GM10248 (cell line): Measurements from ENCODE around the gene COQ2.
A peak's percentile ranks its signal among the peaks of the same experiment; 100 is the strongest.

Source experiments
- CTCF ChIA-PET: fragments of 300-600 bp; sonication (Branson Sonifier 250); formaldehyde crosslinking; extraction: SDS; loops from one replicate; lab custom pipeline; 2021; ENCODE audit warnings: antibody characterized with exemption; lab: Yijun Ruan, JAX
- POLR2A ChIA-PET: fragments of 350-650 bp; sonication (Branson Sonifier 250); formaldehyde crosslinking; extraction: SDS; loops from one replicate; lab custom pipeline; 2020; ENCODE audit warnings: antibody characterized with exemption; lab: Yijun Ruan, JAX
- DNase-seq: peaks from one replicate; pipeline ENCODE4 v3.0.0; 2012; ENCODE audit errors: extremely low spot score
- TF ChIP-seq, protein P1 (sequence below): IDR thresholded peaks from 2 replicates; pipeline ENCODE4 v1.5.1; 2012; ENCODE audit warnings: mild to moderate bottlenecking, low read depth; ENCODE audit errors: extremely low read depth, missing control alignments, control extremely low read depth

COQ2 gene

DNA sequence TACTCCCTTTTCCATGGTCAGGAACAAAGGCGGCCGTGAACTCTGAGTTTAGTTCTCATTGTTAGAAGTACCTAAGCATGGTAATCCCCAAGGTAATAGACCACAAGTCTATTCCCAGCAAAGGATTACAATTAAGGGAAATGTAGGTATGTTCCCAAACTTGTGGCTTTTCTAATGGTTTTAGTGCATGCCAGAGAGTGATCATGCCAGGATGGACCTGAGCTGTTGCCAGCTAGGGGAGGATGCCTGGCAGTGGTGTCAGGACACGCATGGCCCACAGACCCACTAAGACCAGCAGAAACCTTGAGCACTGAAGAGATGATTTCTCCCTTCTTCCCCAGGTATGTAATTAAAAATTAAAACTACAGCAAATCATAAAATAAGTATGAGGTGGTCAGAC is 60.8 kb downstream of the COQ2 start:
- TF ChIP-seq, protein P1, sequence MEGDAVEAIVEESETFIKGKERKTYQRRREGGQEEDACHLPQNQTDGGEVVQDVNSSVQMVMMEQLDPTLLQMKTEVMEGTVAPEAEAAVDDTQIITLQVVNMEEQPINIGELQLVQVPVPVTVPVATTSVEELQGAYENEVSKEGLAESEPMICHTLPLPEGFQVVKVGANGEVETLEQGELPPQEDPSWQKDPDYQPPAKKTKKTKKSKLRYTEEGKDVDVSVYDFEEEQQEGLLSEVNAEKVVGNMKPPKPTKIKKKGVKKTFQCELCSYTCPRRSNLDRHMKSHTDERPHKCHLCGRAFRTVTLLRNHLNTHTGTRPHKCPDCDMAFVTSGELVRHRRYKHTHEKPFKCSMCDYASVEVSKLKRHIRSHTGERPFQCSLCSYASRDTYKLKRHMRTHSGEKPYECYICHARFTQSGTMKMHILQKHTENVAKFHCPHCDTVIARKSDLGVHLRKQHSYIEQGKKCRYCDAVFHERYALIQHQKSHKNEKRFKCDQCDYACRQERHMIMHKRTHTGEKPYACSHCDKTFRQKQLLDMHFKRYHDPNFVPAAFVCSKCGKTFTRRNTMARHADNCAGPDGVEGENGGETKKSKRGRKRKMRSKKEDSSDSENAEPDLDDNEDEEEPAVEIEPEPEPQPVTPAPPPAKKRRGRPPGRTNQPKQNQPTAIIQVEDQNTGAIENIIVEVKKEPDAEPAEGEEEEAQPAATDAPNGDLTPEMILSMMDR, result no peak
- DNase-seq, result no peak
- POLR2A ChIA-PET, result no interaction called here
- CTCF ChIA-PET, result interaction anchor here (1.1 kb wide), 1 partner anchor 11 kb away, joined by 3 read pairs; no protein-coding TSS in a partner anchor

DNA sequence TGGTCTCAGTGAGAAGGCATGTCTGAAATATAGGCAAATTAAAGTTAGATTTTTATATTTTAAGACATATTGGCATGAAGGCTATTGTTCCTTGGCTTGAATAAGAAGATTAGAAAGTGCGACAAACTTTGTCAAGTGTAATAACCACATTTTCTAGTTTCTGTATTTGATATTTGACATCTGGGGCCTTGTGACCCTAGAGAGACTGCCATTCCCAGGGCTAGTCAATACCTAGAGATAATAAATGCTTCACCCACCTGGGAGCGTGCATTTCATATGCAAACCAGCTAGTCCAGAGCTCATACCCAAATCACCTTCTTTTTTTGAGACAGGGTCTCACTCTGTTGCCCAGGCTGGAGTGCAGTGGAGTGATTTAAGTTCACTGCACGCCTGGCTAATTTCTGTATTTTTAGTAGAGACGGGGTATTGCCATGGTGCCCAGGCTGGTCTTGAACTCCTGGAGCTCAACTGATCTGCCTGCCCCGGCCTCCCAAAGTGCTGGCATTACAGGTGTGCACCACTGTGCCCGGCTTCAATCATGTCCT is 62.6 kb downstream of the COQ2 start:
- peak; percentile 23 for DNase-seq
- ChIA-PET CTCF (interaction anchor here (1.2 kb wide), 1 partner anchor 42 kb away, joined by 3 read pairs; no protein-coding TSS in a partner anchor), POLR2A (no interaction called here)
- TF ChIP-seq, protein P1, result no peak

DNA sequence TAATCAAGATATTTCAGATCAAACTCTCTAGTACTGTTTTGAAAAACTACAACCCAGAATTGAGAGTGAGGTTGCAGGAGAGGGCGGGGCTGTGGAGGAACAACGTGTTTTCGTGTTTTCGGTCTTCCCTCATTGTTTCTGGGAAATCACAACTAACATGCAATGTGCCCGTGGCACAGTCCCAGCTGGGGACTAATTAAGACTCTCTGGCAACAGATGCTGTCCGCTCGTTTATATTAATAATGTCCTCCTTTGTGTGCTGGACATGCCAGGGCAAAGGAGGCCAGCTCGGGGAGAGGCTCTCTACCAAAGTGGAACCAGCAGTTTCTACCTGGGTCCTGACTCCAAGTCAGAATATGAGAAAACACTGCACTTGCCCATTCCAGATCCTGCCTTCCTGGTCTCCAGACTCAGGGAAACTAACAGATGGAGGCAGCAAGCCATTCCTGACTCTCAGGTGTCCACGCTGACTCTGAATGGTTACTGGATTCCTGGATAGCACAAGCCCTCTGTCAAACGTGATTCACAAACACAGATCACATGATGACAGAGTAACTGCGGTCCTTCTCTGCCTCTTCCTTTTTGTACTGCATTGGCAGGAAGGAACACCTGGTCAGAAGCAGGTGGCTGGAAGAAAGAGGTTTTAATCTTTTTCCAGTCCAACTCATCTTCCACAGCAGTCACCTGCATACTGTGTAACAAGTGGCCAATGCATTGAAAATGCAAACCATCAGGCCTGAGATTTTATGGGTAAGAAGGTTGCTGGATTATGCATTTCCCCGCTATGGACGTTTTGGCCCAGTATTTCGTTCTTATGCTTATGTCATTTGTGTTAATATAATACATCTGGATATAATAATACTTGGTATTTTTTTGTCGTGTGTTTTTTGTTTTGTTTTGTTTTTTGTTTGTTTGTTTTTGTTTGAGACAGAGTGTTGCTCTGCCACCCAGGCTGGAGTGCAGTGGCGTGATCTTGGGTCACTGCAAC is 65.0 kb downstream of the COQ2 start:
- POLR2A ChIA-PET, result no interaction called here

DNA sequence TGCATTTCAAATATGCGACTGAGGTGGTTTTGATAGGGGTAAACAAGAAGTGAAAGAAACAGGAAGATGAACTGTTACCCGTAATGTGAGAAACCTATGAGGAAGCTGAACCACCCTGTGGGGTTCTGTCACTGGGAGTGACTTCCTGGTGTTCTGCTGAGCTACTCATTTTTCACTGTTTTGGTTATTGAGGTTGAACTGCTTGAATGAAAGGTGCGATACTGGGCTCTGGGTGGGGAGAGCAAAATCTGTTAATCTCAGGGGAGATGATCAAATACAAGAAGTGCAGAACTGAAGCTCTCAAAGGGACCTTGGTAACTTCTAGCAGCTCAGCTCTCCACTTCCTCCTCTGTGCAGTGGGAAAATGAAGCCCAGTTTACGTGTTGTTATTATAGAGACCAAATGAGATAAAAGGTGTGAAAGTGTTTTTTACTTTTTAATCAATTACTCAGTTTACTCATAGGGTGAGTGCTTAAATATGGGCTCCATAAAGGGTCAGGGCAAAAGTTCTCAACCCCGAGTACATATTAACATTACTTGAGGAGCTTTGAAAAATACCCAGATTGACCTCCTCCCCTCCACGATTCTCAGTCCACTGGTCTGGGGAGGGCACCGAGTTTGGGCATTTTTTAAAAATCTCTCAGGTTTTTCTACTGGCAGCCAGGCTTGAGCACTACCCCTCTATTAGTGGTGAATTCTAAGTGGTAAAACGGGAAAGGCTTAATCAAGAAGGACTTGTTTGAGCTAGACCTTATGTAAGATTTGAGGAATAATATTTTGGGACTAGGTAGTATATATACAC is 66.7 kb downstream of the COQ2 start:
- ChIA-PET CTCF (interaction anchor here (0.8 to 2.0 kb wide), 8 partner anchors 12 to 107 kb away, joined by 3 to 7 read pairs (median 4); no protein-coding TSS in a partner anchor), POLR2A (no interaction called here)
- peak; percentile 82 for DNase-seq
- TF ChIP-seq, protein P1, result no peak

More for the DNA sequence above, 65.0 kb downstream of the COQ2 start:
- CTCF ChIA-PET, result interaction anchor here (1.4 kb wide), 1 partner anchor 32 kb away, joined by 4 read pairs; no protein-coding TSS in a partner anchor
- DNase-seq, result peak; percentile 28
- TF ChIP-seq, protein P1, result no peak

DNA sequence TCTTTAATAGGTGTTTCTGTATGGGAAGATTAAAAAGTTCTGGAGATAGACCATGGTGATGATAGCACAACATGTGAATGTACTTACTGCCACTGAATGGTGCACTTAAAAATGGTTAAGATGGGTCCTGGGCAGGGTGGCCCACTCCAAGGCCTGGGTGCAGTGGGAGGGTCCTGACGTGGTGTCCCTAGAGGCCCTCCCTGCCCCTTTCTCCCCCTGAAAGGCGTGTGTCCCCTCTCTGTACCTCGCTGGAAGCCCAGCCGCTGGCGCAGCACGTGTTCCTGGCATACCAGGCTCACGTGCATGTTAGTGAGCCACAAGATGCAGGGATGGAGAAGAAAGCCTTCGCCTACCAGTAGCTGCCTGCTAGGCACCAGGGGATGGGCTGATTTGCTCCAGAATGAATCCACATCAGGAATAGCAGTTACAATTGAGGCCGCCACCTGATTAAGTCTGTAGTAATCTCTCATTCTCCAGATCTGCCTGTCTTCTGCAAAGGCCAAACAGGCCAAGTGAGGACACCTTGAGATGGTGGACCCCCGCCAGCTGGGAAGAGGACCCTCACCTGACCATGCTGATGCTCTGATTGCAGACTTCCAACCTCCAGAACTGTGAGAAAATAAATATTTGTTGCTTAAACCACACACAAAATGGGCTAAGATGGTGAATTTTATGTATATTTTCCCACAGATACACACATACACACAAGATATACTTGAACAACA is 67.5 kb downstream of the COQ2 start:
- TF ChIP-seq, protein P1, result no peak
- ChIA-PET CTCF (interaction anchor here (1.4 to 2.0 kb wide), 4 partner anchors 21 to 107 kb away, joined by 4 to 7 read pairs (median 4); no protein-coding TSS in a partner anchor), POLR2A (no interaction called here)
- no peak for DNase-seq
